VCaP (cell line): ENCODE data around the gene PRR9.

Experiments used
- H3K27ac ChIP-seq: fragments of 450-650 bp; 2 replicates; pipeline ENCODE4 v1.5.1; 2017
- TF ChIP-seq, protein P1 (sequence below): fragments of 450-650 bp; conservative IDR thresholded peaks from 2 replicates; pipeline ENCODE4 v1.5.1; 2017; ENCODE audit warnings: mild to moderate bottlenecking, moderate library complexity

The PRR9 gene

DNA sequence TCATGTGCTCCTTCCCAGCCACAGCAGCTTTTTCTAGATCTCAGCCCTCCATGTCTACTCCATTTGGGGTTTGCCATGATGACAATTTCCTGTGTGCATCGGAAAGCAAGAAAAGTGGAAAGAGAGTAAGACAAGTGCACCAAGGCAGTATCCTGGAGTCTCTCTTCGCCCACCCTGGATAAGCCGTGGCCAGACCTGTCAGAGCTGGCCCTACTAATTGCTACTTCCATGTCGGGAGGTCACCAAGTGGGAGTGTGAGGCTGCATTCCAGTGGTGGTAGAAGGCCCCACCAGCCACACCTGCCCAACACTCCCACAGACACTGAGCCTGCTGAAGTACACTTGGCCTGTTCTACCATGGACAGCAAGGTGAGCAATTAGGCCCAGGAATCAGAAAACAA is 28.1 kb downstream of the PRR9 start:
- TF ChIP-seq, protein P1, sequence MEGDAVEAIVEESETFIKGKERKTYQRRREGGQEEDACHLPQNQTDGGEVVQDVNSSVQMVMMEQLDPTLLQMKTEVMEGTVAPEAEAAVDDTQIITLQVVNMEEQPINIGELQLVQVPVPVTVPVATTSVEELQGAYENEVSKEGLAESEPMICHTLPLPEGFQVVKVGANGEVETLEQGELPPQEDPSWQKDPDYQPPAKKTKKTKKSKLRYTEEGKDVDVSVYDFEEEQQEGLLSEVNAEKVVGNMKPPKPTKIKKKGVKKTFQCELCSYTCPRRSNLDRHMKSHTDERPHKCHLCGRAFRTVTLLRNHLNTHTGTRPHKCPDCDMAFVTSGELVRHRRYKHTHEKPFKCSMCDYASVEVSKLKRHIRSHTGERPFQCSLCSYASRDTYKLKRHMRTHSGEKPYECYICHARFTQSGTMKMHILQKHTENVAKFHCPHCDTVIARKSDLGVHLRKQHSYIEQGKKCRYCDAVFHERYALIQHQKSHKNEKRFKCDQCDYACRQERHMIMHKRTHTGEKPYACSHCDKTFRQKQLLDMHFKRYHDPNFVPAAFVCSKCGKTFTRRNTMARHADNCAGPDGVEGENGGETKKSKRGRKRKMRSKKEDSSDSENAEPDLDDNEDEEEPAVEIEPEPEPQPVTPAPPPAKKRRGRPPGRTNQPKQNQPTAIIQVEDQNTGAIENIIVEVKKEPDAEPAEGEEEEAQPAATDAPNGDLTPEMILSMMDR: no peak

DNA sequence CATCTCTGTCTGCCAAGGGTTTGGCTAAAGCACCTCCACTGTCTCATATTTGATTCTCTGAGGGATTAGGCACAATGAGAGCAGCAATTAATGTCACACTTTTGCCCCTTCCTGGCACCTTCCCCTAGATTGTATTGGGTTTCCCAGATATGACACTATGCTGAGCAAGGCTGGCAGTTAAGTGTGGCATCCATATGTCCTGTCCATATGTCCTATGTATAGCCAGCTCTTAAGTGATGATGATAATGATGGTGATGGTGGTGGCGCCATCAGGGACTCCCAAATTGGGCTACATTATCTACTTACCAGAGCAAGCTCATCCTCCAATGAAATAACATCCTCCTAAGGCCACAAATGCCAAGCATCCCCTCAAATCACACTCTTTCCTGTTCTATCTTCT is 28.6 kb downstream of the PRR9 start:
- TF ChIP-seq, protein P1: no peak
- no peak overlapping the region for H3K27ac ChIP-seq

More for the DNA sequence above, 28.1 kb downstream of the PRR9 start:
- H3K27ac ChIP-seq: no peak overlapping the region

DNA sequence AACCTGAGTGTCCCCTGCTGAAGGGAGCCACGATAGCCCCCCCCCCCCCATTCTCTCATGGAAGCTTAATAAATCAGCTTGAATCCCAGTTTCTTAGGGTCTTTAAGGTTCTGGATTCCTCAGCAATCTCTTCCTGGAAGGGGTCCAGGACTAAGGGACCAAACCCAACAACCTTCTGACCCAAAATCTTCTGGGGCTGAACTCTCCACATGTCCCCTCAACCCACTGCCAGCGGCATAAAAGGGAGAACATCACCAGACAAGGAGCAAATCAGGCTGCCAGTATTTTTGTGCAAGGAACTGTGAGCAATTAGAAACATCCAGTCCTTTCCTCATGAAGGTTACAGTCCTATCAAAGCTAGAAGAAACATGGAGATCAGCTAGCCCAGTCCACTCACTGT is 29.4 kb downstream of the PRR9 start:
- H3K27ac ChIP-seq: no peak overlapping the region
- TF ChIP-seq, protein P1: no peak

DNA sequence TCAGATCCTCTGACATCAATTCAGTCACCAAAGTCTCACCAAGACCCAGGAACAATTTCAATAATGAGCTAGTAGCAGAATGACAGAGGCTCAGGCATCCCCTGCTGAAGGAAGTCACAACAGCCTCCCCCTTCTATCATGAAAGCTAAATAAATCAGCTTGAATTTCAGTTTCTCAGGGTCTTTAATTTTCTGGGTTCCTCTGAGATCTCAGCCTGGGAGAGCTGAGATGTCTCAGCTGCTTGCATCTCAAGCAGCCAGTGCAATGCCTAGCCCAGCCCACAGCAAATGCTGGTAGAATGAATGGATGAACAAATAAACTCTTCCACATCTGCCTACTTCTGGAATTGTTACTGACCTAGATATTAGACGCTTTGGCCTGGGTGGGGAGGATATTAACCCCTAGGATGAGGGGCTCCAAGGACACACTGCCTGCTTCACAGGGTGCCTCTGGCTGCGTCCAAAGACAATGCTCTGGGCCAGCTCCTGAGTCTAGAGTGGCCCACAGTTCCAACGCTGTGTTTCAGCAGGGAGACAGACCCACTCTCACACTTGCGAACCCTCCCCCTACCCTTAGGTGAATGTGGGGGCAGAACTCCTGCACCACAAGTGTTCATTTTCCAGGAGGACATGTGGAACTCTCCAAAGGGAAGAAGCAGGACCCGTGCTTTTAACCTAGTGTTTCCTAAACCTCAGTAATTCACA is 30.9 kb downstream of the PRR9 start:
- TF ChIP-seq, protein P1: no peak
- no peak overlapping the region for H3K27ac ChIP-seq

DNA sequence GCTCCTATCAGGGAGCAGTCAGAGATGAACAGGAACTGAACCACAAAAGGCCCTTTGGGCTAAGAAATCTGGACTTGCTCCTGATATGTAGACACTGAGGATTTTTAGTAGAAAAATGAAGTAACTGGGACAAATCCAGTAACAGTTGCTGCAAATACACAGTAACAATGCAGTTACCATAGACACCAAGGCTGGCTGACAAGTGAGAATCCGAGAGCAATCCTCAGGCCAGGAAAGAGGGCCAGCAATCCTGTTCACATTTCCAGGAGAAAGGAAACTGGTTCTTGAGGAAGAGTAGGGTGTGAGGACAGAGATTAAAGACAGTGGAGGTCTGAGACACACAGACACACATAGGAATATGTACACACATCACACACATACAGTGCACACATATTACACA is 32.8 kb downstream of the PRR9 start:
- TF ChIP-seq, protein P1: no peak

DNA sequence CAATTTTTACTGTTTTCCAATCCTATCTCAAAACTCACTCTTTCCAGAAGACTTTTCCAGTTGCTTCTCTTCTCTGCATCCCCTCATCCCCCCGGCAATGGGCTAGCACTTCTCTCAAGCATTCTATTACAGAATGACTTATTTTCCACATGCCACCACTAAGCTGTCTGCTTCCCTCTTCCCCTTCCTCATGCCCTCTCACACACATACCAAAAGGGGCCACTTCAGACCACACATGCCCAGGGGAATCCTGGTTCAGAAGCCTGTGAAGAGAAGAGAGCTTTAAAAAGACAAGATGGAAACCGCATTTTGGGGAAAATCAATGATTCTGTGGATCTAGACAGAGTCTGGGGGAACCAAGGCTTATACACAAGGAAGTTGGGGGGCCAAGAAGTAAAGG is 33.7 kb downstream of the PRR9 start:
- TF ChIP-seq, protein P1: no peak

More for the DNA sequence above, 32.8 kb downstream of the PRR9 start:
- no peak overlapping the region for H3K27ac ChIP-seq

DNA sequence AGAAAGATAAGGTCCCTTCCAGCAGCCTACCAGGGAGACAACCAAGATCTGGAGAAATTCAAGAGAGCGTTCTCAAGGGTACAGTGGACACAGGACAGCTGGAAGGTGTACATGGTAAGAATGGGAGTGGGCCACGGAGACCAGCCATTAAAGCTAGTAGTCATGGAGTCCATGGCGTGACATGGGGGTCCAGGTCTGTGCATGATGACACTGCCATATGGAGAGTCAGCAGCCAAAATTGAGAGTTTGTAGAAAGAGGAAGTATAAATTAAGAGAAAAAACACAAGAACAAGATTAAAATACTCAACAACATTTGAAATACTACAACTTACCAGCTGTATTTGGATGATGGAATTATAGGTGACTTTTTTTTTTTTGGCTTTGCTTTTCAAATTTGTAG is 34.2 kb downstream of the PRR9 start:
- TF ChIP-seq, protein P1: no peak

More for the DNA sequence above, 33.7 kb downstream of the PRR9 start:
- H3K27ac ChIP-seq: no peak overlapping the region

More for the DNA sequence above, 34.2 kb downstream of the PRR9 start:
- no peak overlapping the region for H3K27ac ChIP-seq
